NCI-H1105 (cell line): ENCODE results near the gene SELENOI.
"Not testable (repeated sequence)": the region's sequence is repeated elsewhere in the genome, so short reads cannot be mapped to it uniquely, and the experiment has no call there.

Source experiments
- DNase-seq: peaks from one replicate; lab custom pipeline; 2025; lab: John Stamatoyannopoulos, UW

Gene SELENOI

DNA sequence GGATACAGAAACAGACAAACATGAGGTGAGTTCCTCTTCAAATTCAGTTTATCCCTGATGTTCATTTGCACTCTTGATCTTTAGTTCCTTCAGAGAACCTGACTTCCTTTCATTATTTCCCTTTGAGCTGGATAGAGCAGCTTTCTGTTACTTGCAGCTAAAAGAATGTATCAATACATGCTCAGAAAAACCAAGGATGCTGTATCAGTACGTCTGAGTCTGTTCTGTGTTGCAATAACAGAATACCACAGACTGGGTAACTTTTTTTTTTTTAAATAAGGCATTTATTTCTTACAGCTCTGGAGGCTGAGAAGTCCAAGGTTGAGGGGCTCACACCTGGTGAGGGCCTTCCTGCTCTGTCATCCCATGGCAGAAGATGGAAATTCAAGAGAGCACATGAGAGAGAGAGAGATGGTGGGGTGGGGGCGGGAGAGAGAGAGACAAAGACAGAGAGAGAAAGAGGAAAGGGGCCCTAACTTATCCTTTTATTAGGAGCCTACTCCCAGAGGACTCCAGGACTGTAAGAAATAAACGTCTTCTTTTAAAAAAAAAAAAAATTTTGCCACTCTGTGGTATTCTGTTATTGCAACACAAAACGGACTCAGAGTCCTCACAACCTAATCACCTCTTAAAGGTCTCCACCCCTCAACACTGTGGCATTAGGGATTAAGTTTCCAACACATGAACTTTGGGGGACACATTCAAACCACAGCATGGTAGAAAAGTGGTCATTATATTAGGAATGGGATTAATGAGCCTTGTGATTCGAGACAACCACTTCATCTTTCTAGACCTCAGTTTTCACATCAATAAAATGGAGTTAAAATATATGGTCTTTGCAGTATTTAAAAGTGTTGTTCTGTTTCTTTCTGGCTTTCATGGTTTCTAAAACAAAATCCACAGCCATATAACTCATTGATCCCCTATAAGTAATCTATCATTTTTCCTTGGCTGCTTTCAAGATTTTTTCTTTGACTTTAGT is 18.4 kb upstream of the SELENOI start:
- no peak for DNase-seq

- DNase-seq, result not testable (repeated sequence)
Measured at GRCh38 chr2:26329083-26329482, 16.9 kb upstream of the SELENOI start.

- peak; percentile 60 for DNase-seq
Measured at GRCh38 chr2:26330114-26330549, 15.8 kb upstream of the SELENOI start.

GRCh38 chr2:26330604-26331003 is 15.3 kb upstream of the SELENOI start:
- no peak for DNase-seq

DNA sequence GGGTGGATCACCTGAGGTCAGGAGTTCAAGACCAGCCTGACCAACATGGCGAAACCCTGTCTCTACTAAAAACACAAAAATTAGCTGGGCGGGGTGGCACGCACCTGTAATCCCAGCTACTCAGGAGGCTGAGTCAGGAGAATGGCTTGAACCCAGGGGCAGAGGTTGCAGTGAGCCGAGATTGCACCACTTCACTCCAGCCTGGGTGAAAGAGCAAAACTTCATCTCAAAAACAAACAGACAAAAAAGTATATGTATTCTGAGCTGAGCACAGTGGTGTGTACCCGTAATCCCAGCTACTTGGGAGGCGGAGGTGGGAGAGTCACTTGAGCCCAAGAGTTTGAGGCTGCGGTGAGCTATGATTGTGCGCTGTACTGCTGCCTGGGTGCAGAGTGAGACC is 14.6 kb upstream of the SELENOI start:
- not testable (repeated sequence) for DNase-seq

GRCh38 chr2:26333293-26333692 is 12.7 kb upstream of the SELENOI start:
- no peak for DNase-seq

DNA sequence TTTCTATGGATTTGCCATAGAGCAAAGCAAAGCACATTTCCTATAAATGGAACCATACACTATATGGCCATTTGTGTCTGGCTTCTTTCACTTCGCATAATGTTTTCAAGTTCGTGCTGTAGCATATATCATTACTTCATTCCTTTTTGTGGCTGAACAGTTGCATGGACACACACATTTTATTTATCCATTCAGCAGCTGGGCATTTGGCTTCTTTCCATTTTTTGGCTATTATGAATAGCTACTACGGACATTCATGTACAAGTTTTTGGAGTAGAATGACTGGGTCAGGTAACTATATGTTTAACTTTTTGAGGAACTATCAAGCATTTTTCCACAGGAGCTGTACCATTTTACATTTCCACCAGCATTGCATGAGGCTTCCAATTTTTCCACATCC is 10.7 kb upstream of the SELENOI start:
- no peak for DNase-seq

DNA sequence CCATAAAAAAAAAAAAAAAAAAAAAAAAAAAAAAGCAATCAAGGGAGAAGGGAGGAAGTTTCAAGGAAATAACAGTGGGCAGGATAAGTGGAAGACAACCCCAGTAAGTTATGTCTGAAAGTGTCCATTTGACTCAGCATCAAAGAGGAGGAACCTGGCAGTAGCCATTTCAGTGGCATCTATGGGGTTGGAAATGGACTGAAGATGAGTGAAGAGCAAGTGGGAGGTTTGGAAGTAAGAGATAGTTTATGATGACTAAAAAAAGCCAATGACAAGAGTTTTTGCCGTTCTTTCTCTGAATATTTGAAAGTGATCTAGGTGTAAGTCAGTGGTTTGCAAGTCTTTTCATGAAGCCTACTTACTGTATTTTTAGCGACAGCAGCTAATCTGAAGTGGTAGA is 9.2 kb upstream of the SELENOI start:
- DNase-seq, result no peak

GRCh38 chr2:26337298-26337697 is 8.6 kb upstream of the SELENOI start:
- no peak for DNase-seq

GRCh38 chr2:26340831-26341230 is 5.1 kb upstream of the SELENOI start:
- DNase-seq, result no peak

DNA sequence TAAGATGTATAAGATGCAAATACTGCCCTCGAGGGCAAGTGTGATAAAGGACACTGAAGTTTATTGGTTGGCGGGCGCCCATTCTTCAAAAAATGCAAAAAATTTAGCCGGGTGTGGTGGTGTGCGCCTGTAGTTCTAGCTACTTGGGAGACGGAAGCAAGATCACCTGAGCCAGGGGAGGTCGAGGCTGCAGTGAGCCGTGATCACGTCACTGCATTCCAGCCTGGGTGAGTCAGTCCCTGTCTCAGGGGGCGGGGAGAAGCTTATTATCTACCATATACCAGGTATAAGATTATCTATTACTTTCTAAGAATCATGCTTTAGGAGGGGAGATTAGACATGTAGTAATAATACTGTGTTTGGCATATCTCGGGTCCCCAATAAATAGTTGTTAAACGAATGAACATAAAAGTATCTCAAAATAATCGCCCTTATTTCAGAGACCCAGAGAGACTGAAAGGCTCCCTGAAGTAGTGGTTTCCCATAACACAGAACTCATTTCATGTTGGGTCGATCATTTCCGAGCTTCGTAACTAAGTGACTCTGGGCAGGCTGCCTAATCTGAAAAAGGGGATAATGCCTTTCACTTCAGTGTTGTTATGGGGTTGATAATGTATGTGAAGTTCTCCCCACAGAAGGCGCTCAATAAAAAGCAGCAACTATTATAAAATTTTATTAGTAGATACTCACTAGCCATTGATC is 1.2 kb upstream of the SELENOI start:
- no peak for DNase-seq

GRCh38 chr2:26345283-26345544 is 729 bp upstream of the SELENOI start:
- no peak for DNase-seq

- DNase-seq, result peak; percentile 37
Measured at GRCh38 chr2:26346454-26347053, 611 bp downstream of the SELENOI start, which contains the start of gene ADGRF3. Gene ADGRF3, minus strand, starts transcription at chr2:26346789. Its CDS starts 555 bp downstream, at chr2:26346234.

- no peak for DNase-seq
Measured at GRCh38 chr2:26347286-26347865, 1.4 kb downstream of the SELENOI start.

GRCh38 chr2:26349690-26350089 is 3.7 kb downstream of the SELENOI start:
- no peak for DNase-seq

- DNase-seq, result no peak
Measured at GRCh38 chr2:26351375-26352090, 5.6 kb downstream of the SELENOI start.

DNA sequence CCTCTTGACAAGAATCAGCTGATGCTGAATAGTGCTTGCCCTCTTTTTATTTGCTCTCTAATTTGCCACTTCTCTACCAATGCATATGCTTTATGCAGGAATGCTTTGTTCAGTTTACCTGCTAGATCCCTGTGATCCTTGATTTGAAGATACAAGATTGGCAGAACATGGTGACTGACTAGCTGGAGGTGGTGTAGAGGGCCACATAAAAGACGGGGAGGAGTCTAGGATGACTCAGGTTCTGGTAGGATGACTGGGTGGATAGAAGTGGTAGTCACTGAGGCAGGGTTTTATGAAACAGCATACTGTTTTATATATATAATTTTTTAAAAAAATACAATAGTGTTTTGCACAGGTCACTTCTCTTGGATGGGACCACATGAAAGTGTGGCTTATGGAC is 6.9 kb downstream of the SELENOI start:
- DNase-seq, result no peak

- DNase-seq, result not testable (repeated sequence)
Measured at GRCh38 chr2:26354469-26354868, 8.5 kb downstream of the SELENOI start.

DNA sequence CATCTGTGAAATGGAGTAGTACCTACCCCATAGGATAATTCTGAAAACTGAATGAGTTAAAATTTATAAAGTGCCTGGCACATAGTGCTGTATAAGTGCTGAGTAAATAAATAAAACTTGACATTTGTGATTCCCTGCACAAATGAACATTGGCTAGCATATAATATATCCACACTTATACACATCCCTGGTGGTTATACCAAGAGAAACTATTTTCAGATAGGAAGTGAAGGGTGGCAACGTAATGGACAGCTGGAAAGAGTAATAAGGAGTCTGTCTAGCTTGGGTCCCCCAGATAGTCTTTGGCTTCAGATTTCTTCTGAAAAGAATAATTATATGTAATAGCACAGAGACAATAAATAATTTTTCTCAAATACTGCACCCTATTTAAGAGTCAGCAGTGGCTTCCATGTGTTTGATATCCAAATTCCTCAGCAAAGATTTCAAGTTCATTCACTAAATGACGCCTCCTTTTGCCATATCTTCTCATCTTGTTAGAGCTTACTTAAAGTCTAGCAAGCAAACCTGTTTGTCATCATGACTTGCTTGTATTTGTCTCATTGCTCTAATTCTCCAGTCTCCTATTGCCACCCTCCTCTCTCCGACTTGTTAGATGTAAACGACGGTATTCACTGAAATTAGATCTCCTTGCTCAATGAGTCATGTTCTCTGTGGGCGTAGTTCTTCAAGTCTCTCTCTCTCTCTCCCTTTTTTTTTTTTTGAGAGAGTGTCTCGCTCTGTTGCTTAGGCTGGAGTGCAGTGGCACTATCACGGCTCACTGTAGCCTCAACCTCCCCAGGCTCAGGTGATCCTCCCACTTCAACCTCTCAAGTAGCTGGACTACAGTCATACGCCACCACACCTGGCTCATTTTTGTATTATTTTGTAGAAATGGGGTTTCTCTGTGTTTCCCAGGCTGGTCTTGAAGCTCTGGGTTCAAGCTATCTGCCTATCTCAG is 9.4 kb downstream of the SELENOI start:
- DNase-seq, result no peak

GRCh38 chr2:26356111-26356510 is 10.2 kb downstream of the SELENOI start:
- DNase-seq, result no peak

DNA sequence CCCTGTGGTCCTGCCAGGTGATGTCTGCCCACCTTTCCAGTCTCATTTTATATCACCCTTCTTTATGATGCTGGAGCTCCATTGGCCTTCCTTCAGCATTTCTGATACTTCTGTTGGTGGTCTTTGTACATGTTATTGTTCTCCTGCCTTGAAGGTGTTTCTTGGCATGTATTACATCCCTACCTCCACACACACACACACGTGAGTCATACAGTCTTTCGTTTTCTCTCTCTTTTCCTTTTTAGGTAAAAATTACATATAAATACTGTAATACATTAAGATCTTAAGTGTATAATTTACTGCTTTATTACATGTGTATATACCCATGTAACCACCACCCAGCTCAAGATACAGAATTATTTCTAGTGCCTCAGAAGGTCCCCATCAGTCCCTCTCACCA is 10.8 kb downstream of the SELENOI start:
- DNase-seq, result no peak
